ENCODE results near the gene CCT5.

The CCT5 gene

GRCh38 chr5:10249948-10250805 lies at the start of gene CCT5:
Gene CCT5 (plus strand): TSS chr5:10250280. CDS start chr5:10250341, 61 bp downstream.
- DNase-seq (ENCODE audit: low spot score), result peak; percentile 95

GRCh38 chr5:10201223-10201868 lies 48.7 kb upstream of the CCT5 start:
- no peak for DNase-seq (ENCODE audit: low spot score)

GRCh38 chr5:10202089-10202910 lies 47.8 kb upstream of the CCT5 start:
- no peak for DNase-seq (ENCODE audit: low spot score)

GRCh38 chr5:10209004-10209403 lies 41.1 kb upstream of the CCT5 start:
- DNase-seq (ENCODE audit: low spot score), result no peak

GRCh38 chr5:10213316-10213715 lies 36.8 kb upstream of the CCT5 start:
- no peak for DNase-seq (ENCODE audit: low spot score)

GRCh38 chr5:10214041-10214440 lies 36.0 kb upstream of the CCT5 start:
- DNase-seq (ENCODE audit: low spot score), result no peak

- no peak for DNase-seq (ENCODE audit: low spot score)
Observed at GRCh38 chr5:10215366-10215765, 34.7 kb upstream of the CCT5 start.

- DNase-seq (ENCODE audit: low spot score), result no peak
Observed at GRCh38 chr5:10216107-10216506, 34.0 kb upstream of the CCT5 start.

- no peak for DNase-seq (ENCODE audit: low spot score)
Observed at GRCh38 chr5:10218658-10219057, 31.4 kb upstream of the CCT5 start.

- no peak for DNase-seq (ENCODE audit: low spot score)
Observed at GRCh38 chr5:10219068-10219467, 31.0 kb upstream of the CCT5 start.

- no peak for DNase-seq (ENCODE audit: low spot score)
Observed at GRCh38 chr5:10220248-10220647, 29.8 kb upstream of the CCT5 start.

GRCh38 chr5:10222326-10222725 lies 27.8 kb upstream of the CCT5 start:
- DNase-seq (ENCODE audit: low spot score), result no peak

GRCh38 chr5:10227379-10227778 lies 22.7 kb upstream of the CCT5 start:
- DNase-seq (ENCODE audit: low spot score), result no peak

GRCh38 chr5:10228288-10228687 lies 21.8 kb upstream of the CCT5 start:
- DNase-seq (ENCODE audit: low spot score), result no peak

GRCh38 chr5:10229306-10230048 lies 20.6 kb upstream of the CCT5 start:
- no peak for DNase-seq (ENCODE audit: low spot score)

- no peak for DNase-seq (ENCODE audit: low spot score)
Observed at GRCh38 chr5:10232386-10232785, 17.7 kb upstream of the CCT5 start.

- no peak for DNase-seq (ENCODE audit: low spot score)
Observed at GRCh38 chr5:10233011-10233410, 17.1 kb upstream of the CCT5 start.

- no peak for DNase-seq (ENCODE audit: low spot score)
Observed at GRCh38 chr5:10233505-10233904, 16.6 kb upstream of the CCT5 start.

GRCh38 chr5:10235350-10235749 lies 14.7 kb upstream of the CCT5 start:
- no peak for DNase-seq (ENCODE audit: low spot score)

- no peak for DNase-seq (ENCODE audit: low spot score)
Observed at GRCh38 chr5:10243660-10244240, 6.3 kb upstream of the CCT5 start.

GRCh38 chr5:10244342-10244944 lies 5.6 kb upstream of the CCT5 start:
- no peak for DNase-seq (ENCODE audit: low spot score)
